Measurements from ENCODE around the gene PIGL.
"Not testable (repeated sequence)": the region's sequence is repeated elsewhere in the genome, so short reads cannot be mapped to it uniquely, and the experiment has no call there.

DNA sequence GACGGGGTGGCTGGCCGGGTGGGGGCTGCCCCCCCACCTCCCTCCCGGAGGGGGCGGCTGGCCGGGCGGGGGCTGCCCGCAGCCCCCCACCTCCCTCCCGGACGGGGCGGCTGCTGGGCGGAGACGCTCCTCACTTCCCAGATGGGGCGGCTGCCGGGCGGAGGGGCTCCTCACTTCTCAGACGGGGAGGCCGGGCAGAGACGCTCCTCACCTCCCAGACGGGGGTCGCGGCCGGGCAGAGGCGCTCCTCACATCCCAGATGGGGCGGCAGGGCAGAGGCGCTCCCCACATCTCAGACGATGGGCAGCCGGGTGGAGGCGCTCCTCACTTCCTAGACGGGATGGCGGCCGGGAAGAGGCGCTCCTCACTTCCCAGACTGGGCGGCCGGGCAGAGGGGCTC, 95.1 kb downstream of the PIGL start:
- not testable (repeated sequence) for TF ChIP-seq POLR2A, POLR2AphosphoS5, TAF1 (IDR thresholded peaks at IDR 0.05; ENCODE audit: low read depth, low read length)

Measured in GM12891 (cell line).